ENCODE measurements around the gene KIAA1958.
"Not testable (repeated sequence)": the region's sequence is repeated elsewhere in the genome, so short reads cannot be mapped to it uniquely, and the experiment has no call there.

Gene KIAA1958

DNA sequence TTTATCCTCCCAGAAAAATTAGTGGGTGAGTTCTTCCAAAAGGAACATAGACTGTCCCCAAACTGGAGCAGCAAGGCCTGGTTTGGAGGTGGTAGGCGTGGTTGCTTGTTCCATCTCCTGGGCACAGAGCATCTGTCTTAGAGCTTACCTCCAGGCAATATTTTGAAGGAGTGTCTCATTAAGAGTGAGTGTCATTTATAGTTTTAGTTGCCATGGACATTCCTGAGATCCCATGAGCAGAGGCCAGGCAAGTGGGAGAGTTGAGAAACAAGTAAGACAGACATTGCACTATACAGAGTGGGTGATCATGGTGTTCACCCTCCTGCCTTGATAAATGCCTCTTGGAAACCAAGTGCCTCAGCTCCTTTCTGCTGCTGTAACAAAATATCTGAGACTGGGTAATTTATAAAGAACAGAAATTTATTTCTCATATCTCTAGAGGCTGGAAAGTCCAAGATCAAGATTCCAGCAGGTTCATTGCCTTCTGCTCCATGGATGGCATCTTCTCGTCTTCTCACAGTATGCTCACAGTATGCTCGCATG lies 68.5 kb downstream of the KIAA1958 start:
- DNase-seq (ENCODE audit: low spot score), result no peak

DNA sequence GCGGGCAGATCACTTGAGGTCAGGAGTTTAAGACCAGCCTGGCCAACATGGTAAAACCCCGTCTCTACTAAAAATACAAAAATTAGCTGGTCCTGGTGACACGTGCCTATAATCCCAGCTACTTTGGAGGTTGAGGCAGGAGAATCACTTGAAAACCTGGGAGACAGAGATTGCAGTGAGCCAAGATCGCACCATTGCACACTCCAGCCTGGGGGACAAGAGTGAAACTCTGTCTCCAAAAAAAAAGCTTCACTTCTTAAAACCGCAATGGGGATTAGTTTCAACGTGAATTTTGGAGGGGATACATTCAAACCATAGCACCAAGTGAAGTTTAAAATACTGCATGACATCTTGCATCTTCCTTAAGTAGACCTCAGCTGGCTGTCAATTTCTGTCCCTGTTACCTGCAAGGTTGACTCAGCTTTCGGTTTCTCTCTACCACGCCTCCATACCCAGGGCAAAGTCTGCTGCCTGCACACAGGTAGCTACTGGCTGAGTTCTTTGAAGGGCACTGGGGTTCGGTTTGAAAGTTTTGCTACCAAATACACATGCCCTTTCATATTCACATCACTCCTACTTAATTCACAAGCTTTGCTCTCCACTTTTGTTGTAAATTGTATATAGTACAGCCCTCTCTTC lies 69.3 kb downstream of the KIAA1958 start:
- no peak for DNase-seq (ENCODE audit: low spot score)

DNA sequence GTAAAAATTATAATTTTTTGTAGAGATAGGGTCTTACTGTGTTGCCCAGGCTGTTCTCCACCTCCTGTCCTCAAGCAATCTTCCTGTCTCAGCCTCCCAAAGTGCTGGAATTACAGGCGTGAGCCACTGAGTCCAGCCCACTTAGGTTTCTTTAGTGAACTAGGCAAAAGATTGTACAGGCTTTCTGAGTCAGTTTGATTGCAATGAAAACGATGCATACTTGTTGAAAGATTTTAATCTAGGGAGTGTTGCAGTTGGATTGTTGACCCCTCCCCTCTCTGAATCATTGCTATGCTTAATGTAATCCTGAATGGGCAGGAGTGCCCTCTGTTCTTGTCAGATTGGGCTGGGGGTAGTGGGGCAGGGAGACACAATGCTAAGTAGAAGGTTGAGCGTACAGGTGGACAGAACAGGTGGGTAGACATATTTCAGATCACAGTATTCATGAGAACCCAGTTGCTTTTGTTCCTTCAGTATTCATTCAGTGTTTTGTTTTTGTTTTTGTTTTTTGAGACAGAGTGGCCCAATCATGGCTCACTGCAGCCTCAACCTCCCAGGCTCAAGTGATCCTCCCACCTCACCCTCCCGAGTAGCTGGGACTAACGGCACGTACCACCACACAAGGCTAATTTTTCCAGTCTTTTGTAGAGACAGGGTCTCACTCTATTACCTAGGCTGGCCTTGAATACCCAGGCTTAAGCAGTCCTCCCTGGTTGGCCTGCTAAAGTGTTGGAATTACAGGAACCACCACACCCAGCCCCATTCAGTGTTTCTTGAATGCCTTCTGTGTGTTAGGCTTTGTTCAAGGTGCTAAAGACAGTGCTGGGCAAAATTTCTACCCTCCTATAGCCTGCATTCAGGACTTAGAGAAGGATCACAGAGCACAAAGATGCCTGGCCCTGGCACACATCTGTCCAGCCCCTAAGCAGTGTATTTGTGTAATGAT lies 70.1 kb downstream of the KIAA1958 start:
- no peak for DNase-seq (ENCODE audit: low spot score)

DNA sequence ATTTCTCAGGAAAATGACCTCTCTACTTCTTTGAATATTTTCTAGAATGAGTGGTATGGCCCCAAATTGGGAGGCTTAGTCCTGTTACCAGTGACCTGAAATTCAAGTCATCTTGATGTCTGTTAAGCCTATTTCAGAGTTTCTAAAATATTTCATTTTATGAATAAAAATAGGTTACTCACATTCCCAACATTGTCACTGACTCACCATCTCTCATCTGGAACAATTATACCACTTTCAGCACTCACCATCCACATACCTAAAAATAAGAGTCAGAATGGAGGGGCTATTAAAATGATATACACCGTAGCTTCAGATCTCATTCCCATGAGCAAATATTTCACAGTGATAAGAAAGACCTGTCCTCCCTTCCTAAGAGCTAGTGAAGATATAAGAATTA lies 71.8 kb downstream of the KIAA1958 start:
- DNase-seq (ENCODE audit: low spot score), result no peak

DNA sequence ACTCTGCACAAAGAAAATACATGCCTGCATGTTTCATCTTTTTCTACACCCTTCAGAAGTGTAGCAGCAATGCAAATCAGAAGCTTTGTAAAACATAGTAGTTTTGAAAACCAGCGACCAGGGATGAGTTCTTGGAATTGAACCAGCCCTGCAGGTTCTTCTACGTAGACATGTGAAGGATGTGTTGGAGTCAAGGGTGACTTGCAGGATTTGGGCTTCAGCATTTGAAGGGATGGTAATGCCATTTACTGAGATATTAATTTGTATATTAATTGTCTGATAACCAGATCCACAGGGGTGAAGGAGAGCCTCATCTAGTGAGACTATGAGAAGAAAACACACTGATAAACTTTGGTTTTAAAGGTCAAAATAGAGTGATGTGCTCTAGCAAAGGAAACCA lies 72.4 kb downstream of the KIAA1958 start:
- DNase-seq (ENCODE audit: low spot score), result no peak

DNA sequence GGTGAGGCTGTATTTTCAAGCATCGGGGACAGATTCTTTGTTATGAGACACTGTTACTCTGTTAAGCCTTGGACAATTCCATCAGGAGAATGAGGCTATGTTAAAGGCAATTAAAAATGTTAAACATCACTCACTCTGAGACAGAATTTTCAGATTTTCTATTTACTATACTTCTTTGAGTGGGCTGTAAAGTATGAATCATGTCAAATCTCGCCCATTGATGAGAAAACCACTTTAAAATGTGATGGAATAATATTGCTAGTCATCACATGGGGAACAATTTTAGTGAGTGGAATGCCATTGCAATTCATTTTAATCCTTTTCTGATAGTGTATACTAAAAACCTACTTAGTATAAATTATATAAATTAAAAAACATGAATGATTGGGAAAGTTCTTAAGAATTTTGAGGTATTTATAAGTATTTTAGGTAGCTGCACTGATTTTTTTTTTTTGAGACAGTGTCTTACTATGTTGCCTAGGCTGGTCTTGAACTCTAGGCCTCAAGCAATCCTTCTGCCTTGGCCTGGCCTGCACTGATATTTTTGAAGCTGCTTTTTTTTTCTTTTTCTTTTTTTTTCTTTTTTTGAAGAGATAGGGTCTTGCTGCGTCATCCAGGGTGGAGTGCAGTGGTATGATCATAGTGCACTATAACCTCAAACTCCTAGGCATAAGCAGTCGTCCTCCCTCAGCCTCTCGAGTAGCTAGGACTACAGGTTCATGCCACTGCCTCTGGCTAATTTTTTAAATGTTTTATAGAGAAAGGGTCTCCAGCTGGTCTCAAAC lies 73.2 kb downstream of the KIAA1958 start:
- no peak for DNase-seq (ENCODE audit: low spot score)

DNA sequence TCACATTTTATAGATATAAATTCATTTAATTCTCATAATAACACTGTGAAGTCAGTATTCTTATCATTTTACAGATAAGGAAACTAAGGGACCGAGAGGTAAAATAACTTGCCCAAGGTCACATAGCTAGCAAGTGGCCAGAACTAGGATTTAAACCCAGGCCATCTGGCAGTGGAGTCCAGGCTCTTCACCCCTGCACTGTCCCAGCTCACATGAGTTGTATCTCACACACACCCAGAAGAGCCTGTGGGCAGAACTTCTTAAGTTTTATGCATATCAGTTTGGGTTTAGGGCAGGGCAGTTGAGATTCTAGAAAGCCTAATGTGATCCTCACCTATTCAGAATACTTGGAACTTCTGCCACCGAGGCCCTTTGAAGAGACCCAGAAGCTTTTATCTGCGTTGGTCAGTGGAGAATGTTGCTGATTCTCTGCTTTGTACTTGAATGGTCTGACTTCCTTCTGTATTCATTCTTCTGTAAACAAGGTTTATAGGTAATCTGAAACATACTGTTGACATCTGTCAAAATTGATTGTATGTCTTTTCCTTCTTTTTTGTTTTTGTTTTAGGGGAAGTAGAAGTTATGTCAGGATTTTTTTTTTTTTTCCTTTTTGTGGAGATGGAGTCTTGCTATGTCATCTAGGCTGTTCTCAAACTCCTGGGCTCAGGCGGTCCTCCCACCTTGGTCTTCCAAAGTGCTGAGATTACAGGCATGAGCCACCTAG lies 75.8 kb downstream of the KIAA1958 start:
- no peak for DNase-seq (ENCODE audit: low spot score)

DNA sequence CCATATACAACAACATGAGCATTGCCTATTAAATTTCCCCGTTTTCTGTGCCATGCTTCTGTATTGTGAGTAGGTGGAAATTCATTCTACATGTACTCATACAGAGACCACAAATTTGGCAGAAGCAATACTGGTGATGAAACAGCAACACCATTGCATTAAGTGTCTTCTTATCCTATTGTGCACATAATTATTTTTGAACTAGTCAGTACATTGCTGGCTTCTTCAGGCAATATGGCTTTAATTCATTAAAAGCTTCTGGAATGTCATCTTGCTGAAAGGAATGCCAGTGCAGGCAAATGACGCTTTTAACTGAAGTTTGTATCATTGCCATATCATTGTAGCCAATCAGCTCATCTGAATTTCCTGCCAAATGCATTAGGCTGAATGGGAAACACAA lies 82.6 kb downstream of the KIAA1958 start:
- DNase-seq (ENCODE audit: low spot score), result peak; percentile 12

DNA sequence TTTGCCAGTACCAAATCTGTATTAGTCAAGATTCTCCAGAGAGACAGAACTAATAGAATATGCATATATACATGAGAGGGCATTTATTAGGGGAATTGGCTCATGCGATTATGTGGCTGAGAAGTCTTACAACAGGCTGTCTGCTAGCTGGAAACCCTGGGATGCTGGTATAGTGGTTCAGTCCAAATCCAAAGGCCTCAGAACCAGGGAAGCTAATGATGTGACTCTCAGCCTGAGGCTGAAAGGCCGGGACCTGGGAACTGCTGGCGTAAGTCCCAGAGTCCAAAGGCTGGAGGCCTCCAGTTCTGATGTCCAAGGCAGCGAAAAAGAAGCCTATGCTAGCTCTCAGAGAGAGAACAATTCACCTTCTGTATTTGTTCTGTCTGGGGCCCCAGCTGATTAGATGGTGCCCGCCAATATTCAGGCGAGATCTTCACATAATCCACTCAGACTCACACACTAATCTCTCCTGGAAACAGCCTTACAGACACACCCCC lies 84.1 kb downstream of the KIAA1958 start:
- peak; percentile 81 for DNase-seq (ENCODE audit: low spot score)

DNA sequence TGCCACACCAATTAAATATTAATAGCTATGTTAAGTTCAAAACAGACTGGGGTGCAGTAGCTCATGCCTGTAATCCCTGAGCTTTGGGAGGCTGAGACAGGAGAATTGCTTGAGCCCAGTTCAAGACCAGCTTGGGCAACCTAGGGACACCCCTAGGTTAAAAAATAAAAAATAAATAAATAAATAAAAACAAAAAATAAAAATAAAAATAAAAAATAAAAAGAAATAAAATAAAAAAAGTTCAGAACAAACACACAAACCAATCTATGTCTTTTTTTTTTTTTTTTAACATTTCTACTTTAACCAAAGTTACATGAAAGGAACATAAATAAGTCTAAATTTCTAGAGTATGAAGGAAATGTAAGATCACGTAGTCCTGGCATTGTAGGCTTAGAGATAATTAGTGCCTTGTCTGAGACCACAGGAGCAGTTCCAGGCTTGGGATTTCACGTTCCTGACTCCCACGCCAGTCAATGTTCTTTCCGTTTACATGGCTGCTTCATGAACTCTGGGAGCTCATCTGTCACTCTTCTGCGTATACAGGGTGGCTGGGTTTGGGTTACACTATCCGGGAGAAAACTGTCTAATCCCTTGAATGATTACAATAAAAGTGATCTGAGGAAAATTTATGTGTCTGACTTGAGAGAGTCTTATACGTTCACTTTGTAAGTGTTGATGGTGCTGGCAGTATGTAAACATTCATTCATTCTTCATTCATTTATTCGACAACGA lies 85.2 kb downstream of the KIAA1958 start:
- no peak for DNase-seq (ENCODE audit: low spot score)

DNA sequence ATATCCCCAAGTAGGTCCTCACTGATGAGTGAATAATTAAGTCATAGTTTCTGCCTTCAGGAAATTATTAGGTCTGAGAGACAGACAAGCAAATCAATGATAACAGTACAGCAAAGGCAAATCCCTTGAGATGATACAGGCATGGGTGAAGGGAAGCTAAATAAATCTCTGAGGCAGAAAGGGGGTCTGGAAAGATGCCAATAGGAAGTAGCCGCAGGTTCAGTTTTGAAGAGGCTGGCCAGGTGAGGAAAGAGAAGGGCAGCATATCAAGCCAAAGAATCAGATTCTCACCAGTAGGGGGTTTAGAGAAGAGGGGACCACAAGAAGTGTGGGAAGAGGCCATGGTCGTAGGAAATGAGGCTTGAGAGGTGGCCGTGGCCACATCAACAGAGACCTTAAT lies 85.8 kb downstream of the KIAA1958 start:
- no peak for DNase-seq (ENCODE audit: low spot score)

DNA sequence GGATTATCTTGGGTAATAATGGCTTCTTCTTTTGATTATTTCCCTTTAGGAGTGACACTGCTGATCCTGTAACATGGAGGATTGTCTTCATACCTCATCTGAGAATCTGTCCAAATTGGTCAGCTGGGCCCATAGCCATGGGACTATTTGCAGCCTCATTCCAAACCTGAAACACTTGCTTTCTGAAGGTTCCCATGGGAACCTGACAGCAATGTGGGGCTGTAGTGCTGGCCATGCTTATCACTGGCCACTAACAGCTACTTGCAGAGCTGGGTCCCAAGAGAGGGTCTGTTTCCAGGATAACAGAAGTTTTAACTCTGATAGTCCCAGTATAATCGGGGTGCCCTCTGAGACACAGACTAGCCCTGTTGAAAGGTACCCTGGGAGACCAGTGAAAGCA lies 87.4 kb downstream of the KIAA1958 start:
- no peak for DNase-seq (ENCODE audit: low spot score)

DNA sequence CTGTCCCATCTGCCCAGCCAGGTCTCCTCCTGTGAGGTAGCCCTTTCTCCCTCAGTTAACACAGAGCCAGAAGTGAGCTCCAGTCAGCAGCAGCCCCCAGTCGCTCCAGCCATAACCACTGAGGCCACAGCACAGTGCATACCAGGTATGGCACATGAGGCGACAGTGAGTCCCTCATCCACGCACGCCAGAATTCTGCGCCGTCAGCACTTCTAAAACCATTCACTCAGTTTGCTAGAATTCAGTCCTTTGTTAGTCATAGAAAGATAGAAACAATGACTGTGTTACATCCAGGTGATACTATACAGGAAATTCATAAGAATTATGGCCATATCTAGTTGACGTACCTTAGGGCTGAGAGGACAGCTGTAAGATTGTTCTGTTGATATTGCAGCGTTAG lies 88.5 kb downstream of the KIAA1958 start:
- no peak for DNase-seq (ENCODE audit: low spot score)

DNA sequence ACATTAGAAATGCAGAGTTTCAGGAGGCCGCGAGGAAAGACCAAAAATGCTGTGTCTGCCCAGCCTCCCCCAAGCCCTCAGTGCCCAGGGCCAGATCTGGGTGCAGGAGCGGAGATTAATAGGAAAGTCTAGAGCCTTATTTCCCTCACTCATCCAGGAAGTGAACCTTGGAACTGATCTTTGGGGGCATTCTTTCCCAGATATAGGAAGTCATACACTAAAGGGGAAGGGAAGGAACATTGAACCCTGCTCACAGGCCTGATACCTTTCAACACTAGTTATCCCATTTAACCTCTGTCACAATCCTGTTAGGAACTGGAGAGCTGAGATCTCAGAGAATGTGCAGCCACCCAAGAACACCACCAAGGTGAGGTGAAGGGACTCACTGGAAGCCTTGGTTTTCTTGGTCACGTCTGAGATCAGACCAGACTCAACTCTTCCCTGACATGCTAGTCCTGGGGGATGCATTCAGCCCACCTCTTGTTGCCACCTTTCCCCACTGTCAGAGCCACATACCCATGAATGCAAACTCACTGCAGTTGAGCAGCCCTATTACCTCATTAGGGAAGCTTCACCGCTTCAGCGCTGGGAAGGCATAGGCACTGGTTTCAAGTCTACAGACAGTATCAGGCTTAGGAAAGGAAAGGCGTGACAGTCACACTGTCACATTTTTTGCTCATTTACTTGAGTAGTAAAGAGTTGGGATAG lies 95.0 kb downstream of the KIAA1958 start:
- no peak for DNase-seq (ENCODE audit: low spot score)

DNA sequence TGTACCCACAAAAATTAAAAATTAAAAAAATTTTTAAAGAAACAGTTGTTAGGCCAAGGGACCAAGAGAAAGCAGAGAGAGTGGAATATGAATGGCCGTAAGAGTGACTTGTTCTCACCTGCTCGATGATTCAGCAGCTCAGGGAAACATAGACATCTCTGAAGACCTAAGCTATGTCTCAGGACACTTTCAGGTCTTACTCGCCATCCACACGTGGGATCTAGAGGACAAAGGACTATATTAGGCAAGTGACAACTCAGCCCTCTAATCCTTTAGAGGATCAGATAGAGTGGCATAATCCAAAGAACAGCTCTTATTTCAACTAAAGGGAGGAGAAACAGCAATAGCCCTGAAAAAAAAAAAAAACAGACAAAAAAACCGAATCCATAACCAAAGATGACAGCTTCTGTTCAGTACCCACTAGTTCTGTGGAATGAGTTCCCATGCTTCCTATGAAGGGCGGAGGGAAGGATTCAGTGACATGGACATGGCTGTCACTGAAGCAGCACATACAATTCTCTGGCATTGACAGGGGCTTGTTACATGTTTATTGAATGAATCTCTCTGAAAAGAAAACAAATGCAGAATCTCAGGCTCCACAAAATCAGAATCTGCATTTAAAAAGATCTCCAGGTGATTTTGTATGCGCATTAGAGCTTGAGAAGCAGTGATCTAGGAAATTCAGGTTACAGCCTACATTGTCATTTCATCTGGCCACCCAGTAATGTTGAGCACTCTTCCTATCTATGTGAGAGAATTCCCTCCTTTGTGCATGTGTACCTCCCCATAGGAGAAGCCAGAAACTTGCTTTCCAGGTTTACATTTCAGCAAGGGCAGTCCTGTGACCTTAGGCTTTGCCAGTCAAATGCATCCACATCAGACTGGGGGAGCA lies 96.0 kb downstream of the KIAA1958 start:
- DNase-seq (ENCODE audit: low spot score), result no peak

DNA sequence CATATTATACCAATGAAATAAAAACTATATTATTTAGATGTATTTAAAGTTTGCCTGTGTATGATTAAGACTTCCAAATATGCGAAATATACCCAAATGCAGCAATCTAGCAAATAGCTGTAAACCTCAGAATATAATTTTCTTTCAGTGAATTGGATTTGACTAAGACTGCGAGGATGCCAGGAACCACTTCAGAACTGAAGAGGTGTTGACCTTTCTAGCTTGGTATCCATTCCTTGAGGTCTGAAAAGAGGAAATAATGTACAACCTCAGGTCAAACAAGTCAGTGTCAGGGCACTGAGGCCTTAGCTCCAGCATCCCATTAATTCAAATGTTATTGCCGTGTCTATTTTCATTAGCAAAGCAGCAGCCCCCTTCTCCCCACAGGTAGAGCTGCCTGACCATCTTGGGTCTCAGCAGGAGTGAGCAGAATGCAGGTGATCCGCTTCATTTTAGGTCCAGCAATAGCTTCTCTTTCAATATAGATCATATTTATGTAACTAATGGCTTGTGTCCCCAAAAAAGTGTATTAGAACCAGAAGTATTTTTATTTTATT lies 100.0 kb downstream of the KIAA1958 start:
- peak; percentile 52 for DNase-seq (ENCODE audit: low spot score)

DNA sequence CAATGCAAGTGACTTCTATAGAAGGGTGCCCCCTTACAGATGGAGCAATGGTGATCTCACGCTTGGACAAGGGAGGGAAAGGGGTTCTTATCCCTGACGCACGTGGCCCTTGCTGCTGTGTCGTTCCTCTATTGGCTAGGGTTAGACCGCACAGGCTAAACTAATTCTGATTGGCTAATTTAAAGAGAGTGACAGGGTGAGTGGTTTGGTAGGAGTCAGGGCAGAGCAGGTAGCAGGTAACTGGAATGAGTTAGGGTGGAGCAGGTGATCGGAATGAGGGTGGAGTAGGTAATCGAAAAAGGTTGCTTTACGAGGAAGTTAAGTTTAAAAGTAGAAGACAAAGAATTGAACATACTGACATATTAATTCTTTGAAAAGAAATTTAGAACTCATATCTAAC lies 105.2 kb downstream of the KIAA1958 start:
- not testable (repeated sequence) for DNase-seq (ENCODE audit: low spot score)

DNA sequence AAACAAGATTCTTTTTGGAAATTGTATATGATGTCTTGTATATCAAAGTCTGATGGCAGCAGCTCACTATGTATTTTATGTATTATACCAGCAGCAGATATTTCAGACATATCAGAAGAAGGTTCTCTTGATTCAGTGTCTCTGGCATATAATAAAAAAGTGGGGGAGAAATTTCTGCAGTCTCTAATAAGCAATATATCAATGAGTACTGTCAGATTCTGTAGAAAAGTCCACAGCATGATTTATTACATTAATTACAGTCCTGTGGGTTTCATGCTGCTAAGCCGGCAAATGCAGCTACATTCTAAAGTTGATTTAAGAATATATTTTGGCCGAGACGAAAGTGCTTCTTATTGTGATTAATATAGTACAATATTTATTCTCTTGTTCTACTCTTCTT lies 113.1 kb downstream of the KIAA1958 start:
- DNase-seq (ENCODE audit: low spot score), result no peak

DNA sequence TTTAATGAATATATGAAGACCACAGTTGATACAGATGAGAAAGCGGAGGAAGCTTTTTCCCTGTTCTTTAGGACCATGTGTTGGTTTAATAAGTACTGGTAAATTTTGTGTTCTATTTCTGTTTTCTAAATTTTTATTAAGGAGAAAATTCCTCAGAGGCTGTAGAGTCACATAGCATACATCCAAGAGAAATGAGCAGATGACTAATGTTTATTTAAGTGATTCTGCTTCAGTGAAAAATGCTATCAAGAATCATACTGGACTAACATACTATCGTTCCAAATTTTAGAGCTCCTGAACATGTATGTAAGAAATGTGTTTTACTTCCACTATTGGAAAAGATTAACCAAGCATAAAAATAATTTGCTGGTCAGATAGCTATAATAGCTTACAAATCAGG lies 115.0 kb downstream of the KIAA1958 start:
- no peak for DNase-seq (ENCODE audit: low spot score)
